SK-N-SH (cell line): ENCODE measurements around the gene PRKD2. TPM values are rescaled to one million over a fixed set of nuclear protein-coding genes. Genes with fewer than 3 reads are reported as not detected.

Experiments used
- CTCF ChIA-PET: fragments of 300-600, 350-600 bp; formaldehyde crosslinking; extraction: SDS; loops from one replicate; lab custom pipeline; 2021; lab: Yijun Ruan, JAX
- POLR2A ChIA-PET: fragments of 350-600 bp; sonication (Branson Sonifier 250); formaldehyde crosslinking; extraction: SDS; loops from one replicate; lab custom pipeline; 2020; ENCODE audit warnings: antibody characterized with exemption, inconsistent platforms; lab: Yijun Ruan, JAX
- DNase-seq: peaks from one replicate; pipeline ENCODE4 v3.0.0; 2012
- H2AFZ ChIP-seq: fragments of 200-600 bp; sonication (generic); 2 replicates; pipeline ENCODE4 v1.8.1; 2016; ENCODE audit warnings: antibody characterized with exemption, mild to moderate bottlenecking, low read depth
- H3F3A ChIP-seq: fragments of 200-600 bp; sonication (generic); replicated peaks from 2 replicates; pipeline ENCODE3; 2016; ENCODE audit warnings: antibody characterized with exemption, mild to moderate bottlenecking; ENCODE audit not compliant: insufficient read depth
- H3K27ac ChIP-seq, 2 experiments: fragments of 200-500 bp in 1 of 2; fragments of 200-600 bp in 1 of 2; sonication (Bioruptor generic) in 1 of 2; sonication (generic), shearing (Covaris generic) in 1 of 2; 2 replicates each; pipeline versions ENCODE4 v1.5.1 to v1.6.1; 2014 to 2016; ENCODE audit warnings: low read depth in 2 of 2, inconsistent platforms in 1 of 2, low read length in 1 of 2, mild to moderate bottlenecking in 1 of 2, mixed read lengths in 1 of 2
- H3K27me3 ChIP-seq: fragments of 200-600 bp; sonication (generic), shearing (Covaris generic); 2 replicates; pipeline ENCODE4 v1.6.1; 2016; ENCODE audit warnings: mixed run types; ENCODE audit not compliant: insufficient read depth
- H3K36me3 ChIP-seq, 2 experiments: fragments of 200-500 bp in 1 of 2; fragments of 200-600 bp in 1 of 2; sonication (Bioruptor generic) in 1 of 2; sonication (generic) in 1 of 2; replicated peaks in 1 of 2; 2 replicates each; pipeline versions ENCODE3 to v1.5.1; 2014 to 2016; ENCODE audit warnings: low read length in 1 of 2, mild to moderate bottlenecking in 1 of 2; ENCODE audit not compliant: insufficient read depth in 2 of 2, control insufficient read depth in 1 of 2
- H3K4me1 ChIP-seq, 2 experiments: fragments of 200-500 bp in 1 of 2; fragments of 200-600 bp in 1 of 2; sonication (Bioruptor generic) in 1 of 2; sonication (generic), shearing (Covaris generic) in 1 of 2; 2 replicates each; pipeline versions ENCODE4 v1.5.1 to v1.6.1; 2014 to 2016; ENCODE audit warnings: low read depth in 1 of 2, low read length in 1 of 2, mixed run types in 1 of 2; ENCODE audit not compliant: insufficient read depth in 2 of 2, control insufficient read depth in 1 of 2
- H3K4me2 ChIP-seq: fragments of 200-600 bp; sonication (generic), shearing (Covaris generic); 2 replicates; pipeline ENCODE4 v1.6.1; 2017; ENCODE audit warnings: mixed run types
- H3K4me3 ChIP-seq, 2 experiments: fragments of 200-500 bp in 1 of 2; fragments of 200-600 bp in 1 of 2; sonication (Bioruptor generic) in 1 of 2; sonication (generic), shearing (Covaris generic) in 1 of 2; 2 replicates each; pipeline versions ENCODE4 v1.5.1 to v1.8.1; 2014 to 2016; ENCODE audit warnings: low read depth in 2 of 2, inconsistent platforms in 1 of 2, low read length in 1 of 2, mild to moderate bottlenecking in 1 of 2, mixed read lengths in 1 of 2, moderate library complexity in 1 of 2
- H3K79me2 ChIP-seq: fragments of 200-600 bp; sonication (generic); 2 replicates; pipeline ENCODE4 v1.8.1; 2017; ENCODE audit warnings: mild to moderate bottlenecking; ENCODE audit not compliant: insufficient read depth
- H3K9ac ChIP-seq: fragments of 200-600 bp; sonication (generic); 2 replicates; pipeline ENCODE4 v1.6.1; 2017; ENCODE audit warnings: mixed run types
- H3K9me2 ChIP-seq: fragments of 200-600 bp; sonication (generic); 2 replicates; pipeline ENCODE4 v1.6.1; 2017; ENCODE audit warnings: mixed run types
- H3K9me3 ChIP-seq: fragments of 200-600 bp; sonication (generic); 2 replicates; pipeline ENCODE4 v1.6.1; 2017; ENCODE audit warnings: mixed run types, mild to moderate bottlenecking, moderate library complexity
- H4K20me1 ChIP-seq: fragments of 200-600 bp; sonication (generic); 2 replicates; pipeline ENCODE4 v1.6.1; 2017; ENCODE audit warnings: mild to moderate bottlenecking, mixed run types; ENCODE audit not compliant: insufficient read depth
- CTCF ChIP-seq: fragments of 200-600 bp; sonication (generic); IDR thresholded peaks from 2 replicates; pipeline ENCODE4 v1.6.1; 2017; ENCODE audit warnings: antibody characterized with exemption, mild to moderate bottlenecking, moderate library complexity
- EP300 ChIP-seq, 2 experiments: IDR thresholded peaks; 2 replicates each; pipeline versions ENCODE4 v1.4.0 to v1.6.1; 2012; ENCODE audit warnings: borderline replicate concordance in 1 of 2, low read depth in 1 of 2, low read length in 1 of 2
- EZH2phosphoT487 ChIP-seq: fragments of 200-600 bp; sonication (generic); IDR thresholded peaks from 2 replicates; pipeline ENCODE4 v1.6.1; 2017; ENCODE audit warnings: low read depth, mixed run types, mild to moderate bottlenecking, antibody characterized with exemption, moderate library complexity, borderline replicate concordance
- FOSL2 ChIP-seq: IDR thresholded peaks from 2 replicates; pipeline ENCODE4 v1.4.0; 2012; ENCODE audit warnings: low read depth, mild to moderate bottlenecking, moderate library complexity, borderline replicate concordance
- FOXJ3 ChIP-seq: sonication (generic); formaldehyde crosslinking; IDR thresholded peaks from 2 replicates; pipeline ENCODE4 v1.5.1; 2020; ENCODE audit warnings: mild to moderate bottlenecking, missing genetic modification reagents
- JUND ChIP-seq: IDR thresholded peaks from 2 replicates; pipeline ENCODE4 v1.4.0; 2012
- MEF2A ChIP-seq: IDR thresholded peaks from 2 replicates; pipeline ENCODE4 v1.4.0; 2012; ENCODE audit warnings: low read depth, borderline replicate concordance
- MXI1 ChIP-seq: IDR thresholded peaks from 2 replicates; pipeline ENCODE4 v1.6.1; 2012; ENCODE audit warnings: mild to moderate bottlenecking, low read depth, low read length, improper control_type of control experiment
- RCOR1 ChIP-seq: fragments of 150-350 bp; IDR thresholded peaks from 2 replicates; pipeline ENCODE4 v1.6.1; 2017; ENCODE audit warnings: antibody characterized with exemption, low read length
- REST ChIP-seq: IDR thresholded peaks from 2 replicates; pipeline ENCODE4 v1.6.1; 2012; ENCODE audit warnings: mild to moderate bottlenecking, low read depth, low read length, moderate library complexity
- RFX5 ChIP-seq: IDR thresholded peaks from 2 replicates; pipeline ENCODE4 v1.6.1; 2012; ENCODE audit warnings: mild to moderate bottlenecking, improper control_type of control experiment, low read length
- RXRA ChIP-seq: IDR thresholded peaks from 2 replicates; pipeline ENCODE4 v1.4.0; 2012; ENCODE audit warnings: low read depth, mild to moderate bottlenecking, borderline replicate concordance
- SMC3 ChIP-seq: IDR thresholded peaks from 2 replicates; pipeline ENCODE4 v1.6.1; 2012; ENCODE audit warnings: low read depth, low read length, improper control_type of control experiment
- TAF1 ChIP-seq: IDR thresholded peaks from 2 replicates; pipeline ENCODE4 v1.6.1; 2012; ENCODE audit warnings: low read depth, mild to moderate bottlenecking, low read length, moderate library complexity, borderline replicate concordance
- TCF12 ChIP-seq: IDR thresholded peaks from 2 replicates; pipeline ENCODE4 v1.4.0; 2012
- TEAD4 ChIP-seq: IDR thresholded peaks from 2 replicates; pipeline ENCODE4 v1.4.0; 2012; ENCODE audit warnings: mild to moderate bottlenecking, borderline replicate concordance; ENCODE audit not compliant: insufficient read depth
- USF2 ChIP-seq: fragments of 150-350 bp; IDR thresholded peaks from 2 replicates; pipeline ENCODE4 v1.6.1; 2017; ENCODE audit warnings: antibody characterized with exemption, low read length, low read depth, borderline replicate concordance
- YY1 ChIP-seq: IDR thresholded peaks from 2 replicates; pipeline ENCODE4 v1.4.0; 2012; ENCODE audit warnings: low read depth, mild to moderate bottlenecking
- ZBTB33 ChIP-seq: IDR thresholded peaks from 2 replicates; pipeline ENCODE4 v1.4.0; 2012; ENCODE audit warnings: low read depth, borderline replicate concordance
- WGBS: methylation state at CpG from one replicate; pipeline ENCODE4 v1.1.6; 2017; ENCODE audit warnings: low lambda C conversion rate; 5-methylcytosine and 5-hydroxymethylcytosine counted together
- polyA plus RNA-seq, 3 experiments: library from polyadenylated mRNA; depleted of rRNA; stranded (reverse); fragments of >200 nt; gene quantifications; 2 replicates each; pipeline ENCODE4 v1.2.3, GENCODE V29; 2012

PRKD2 gene
- polyA plus RNA-seq, 1 of the 3 experiments (the other 2 are of a cell fraction): 21.4 TPM

- no peak for DNase-seq
- no peaks in the 10 kb centered on the region for H3K4me1 ChIP-seq
- H3K79me2 ChIP-seq: no peaks in the 10 kb centered on the region
- H3K9me3 ChIP-seq: no peaks in the 10 kb centered on the region
- no peak overlapping the region for H3K4me2 ChIP-seq
- peaks cover 54 to 55% of the 10 kb centered on the region in 2 experiments for H3K36me3 ChIP-seq
- H3K27me3 ChIP-seq: no peaks in the 10 kb centered on the region
- no peak overlapping the region for H3K27ac ChIP-seq
- H3F3A ChIP-seq: no peaks in the 10 kb centered on the region
- no peak for TF ChIP-seq TEAD4
- TF ChIP-seq MXI1: no peak
- TF ChIP-seq TCF12: no peak
- no peak for TF ChIP-seq SMC3
- TF ChIP-seq MEF2A: no peak
- TF ChIP-seq JUND: no peak
- TF ChIP-seq USF2: no peak
- no peak for TF ChIP-seq FOXJ3 (CRISPR knock-in tag)
- TF ChIP-seq REST: no peak
- no peak for TF ChIP-seq RCOR1
- no peak for TF ChIP-seq YY1
- no peak for TF ChIP-seq TAF1
- TF ChIP-seq ZBTB33: no peak
- no peak for TF ChIP-seq EZH2phosphoT487
- no peak for TF ChIP-seq RFX5
- TF ChIP-seq EP300 (IDR thresholded peaks at IDR 0.05; ENCODE audit: borderline replicate concordance in 1 of 2, low read depth in 1 of 2, low read length in 1 of 2): no peak
- TF ChIP-seq RXRA: no peak
- TF ChIP-seq CTCF: no peak
- TF ChIP-seq FOSL2: no peak
- no peaks in the 10 kb centered on the region for H3K9me2 ChIP-seq
- no peak overlapping the region for H2AFZ ChIP-seq
- 90% methylated on average over 2 of the region's 2 CpGs for WGBS
- no peak overlapping the region for H3K4me3 ChIP-seq
- no peaks in the 10 kb centered on the region for H4K20me1 ChIP-seq
- ChIA-PET POLR2A (no interaction called here), CTCF (interaction anchor here (1.0 to 2.3 kb wide), 4 partner anchors 12 to 78 kb away, joined by 3 to 17 read pairs (median 4); no protein-coding TSS in a partner anchor)
- H3K9ac ChIP-seq: no peak overlapping the region
Measured at GRCh38 chr19:46691948-46692347, 25.0 kb downstream of the PRKD2 start.
